IPS-18a (cell line): Measurements from ENCODE around the gene GMDS.

Source experiments
- H3K27ac ChIP-seq: one replicate; pipeline ENCODE4 v1.5.1; 2013; ENCODE audit warnings: low read length
- H3K27me3 ChIP-seq: one replicate; pipeline ENCODE4 v1.6.1; 2013; ENCODE audit warnings: mild to moderate bottlenecking, low read length; ENCODE audit not compliant: control insufficient read depth, insufficient read depth
- H3K36me3 ChIP-seq: one replicate; pipeline ENCODE4 v1.6.1; 2013; ENCODE audit warnings: low read depth, low read length; ENCODE audit not compliant: control insufficient read depth
- H3K4me1 ChIP-seq: one replicate; pipeline ENCODE4 v1.6.1; 2013; ENCODE audit warnings: low read depth, low read length; ENCODE audit not compliant: control insufficient read depth
- H3K4me3 ChIP-seq: one replicate; pipeline ENCODE4 v1.5.1; 2013; ENCODE audit warnings: low read length
- H3K9ac ChIP-seq: one replicate; pipeline ENCODE4 v1.6.1; 2013; ENCODE audit warnings: mild to moderate bottlenecking, low read length, moderate library complexity
- H3K9me3 ChIP-seq: one replicate; pipeline ENCODE4 v1.6.1; 2013; ENCODE audit warnings: low read depth, low read length; ENCODE audit not compliant: control insufficient read depth

Gene GMDS

DNA sequence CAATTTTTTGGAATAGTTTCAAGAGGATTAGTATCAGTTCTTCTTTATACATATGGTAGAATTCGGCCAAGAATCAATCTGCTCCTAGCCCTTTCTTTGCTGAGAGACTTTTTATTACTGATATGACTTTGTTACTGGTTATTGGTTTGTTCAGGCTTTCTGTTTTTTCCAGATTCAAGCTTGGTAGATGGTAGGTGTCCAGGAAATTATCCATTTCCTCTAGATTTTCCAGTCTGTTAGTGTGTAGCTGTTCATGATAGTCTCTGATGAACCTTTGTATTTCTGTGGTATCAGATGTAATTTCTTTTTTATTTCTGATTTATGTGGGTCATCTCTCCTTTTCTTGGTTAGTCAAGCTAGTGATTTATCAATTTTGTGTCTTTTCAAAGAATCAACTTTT is 167.6 kb downstream of the GMDS start:
- no peak overlapping the region for H3K27ac ChIP-seq
- H3K9me3 ChIP-seq = no peaks in the 10 kb centered on the region
- no peak overlapping the region for H3K4me3 ChIP-seq
- H3K4me1 ChIP-seq = no peaks in the 10 kb centered on the region
- H3K9ac ChIP-seq = no peak overlapping the region
- no peaks in the 10 kb centered on the region for H3K27me3 ChIP-seq
- H3K36me3 ChIP-seq = no peaks in the 10 kb centered on the region

DNA sequence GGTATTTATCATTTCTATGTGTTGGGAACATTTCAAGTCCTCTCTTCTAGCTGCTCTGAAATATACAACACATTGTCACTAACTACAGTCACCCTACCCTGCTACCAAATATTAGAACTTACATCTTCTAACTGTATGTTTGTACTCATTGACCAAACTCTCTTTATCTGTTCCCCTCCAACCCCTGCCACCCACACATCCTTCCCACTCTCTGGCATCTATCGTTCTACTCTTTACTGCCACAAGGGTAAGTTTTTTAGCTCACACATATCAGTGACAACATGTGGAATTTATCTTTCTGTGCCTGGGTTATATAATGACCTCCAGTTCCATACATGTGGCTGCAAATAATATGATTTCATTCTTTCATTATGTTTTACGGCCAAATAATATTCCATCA is 171.9 kb downstream of the GMDS start:
- Histone ChIP-seq H3K36me3 (no peaks in the 10 kb centered on the region), H3K4me1 (no peaks in the 10 kb centered on the region), H3K9ac (no peak overlapping the region), H3K4me3 (no peak overlapping the region), H3K27ac (no peak overlapping the region), H3K27me3 (no peaks in the 10 kb centered on the region), H3K9me3 (no peaks in the 10 kb centered on the region)

DNA sequence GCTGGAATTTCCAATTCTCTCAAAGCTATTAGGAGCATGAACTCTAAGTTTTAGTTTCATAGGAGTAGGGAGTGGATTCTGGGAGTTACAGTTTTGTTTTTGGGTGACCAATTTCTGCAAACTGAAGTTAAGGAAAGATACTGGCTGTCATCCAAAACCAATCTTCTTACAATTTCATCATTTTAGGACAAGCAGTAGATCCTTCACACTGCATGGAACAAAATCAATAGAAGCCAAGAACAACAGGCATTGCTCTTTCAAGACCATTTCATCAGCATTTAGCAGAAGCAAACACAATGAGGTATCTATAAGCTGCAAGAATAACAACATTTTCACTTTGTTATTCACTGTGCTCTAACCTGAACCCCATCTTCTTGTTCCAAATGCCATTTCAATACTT is 173.0 kb downstream of the GMDS start:
- Histone ChIP-seq H3K9ac (no peak overlapping the region), H3K4me1 (no peaks in the 10 kb centered on the region), H3K9me3 (no peaks in the 10 kb centered on the region), H3K4me3 (no peak overlapping the region), H3K27ac (no peak overlapping the region), H3K36me3 (no peaks in the 10 kb centered on the region), H3K27me3 (no peaks in the 10 kb centered on the region)

DNA sequence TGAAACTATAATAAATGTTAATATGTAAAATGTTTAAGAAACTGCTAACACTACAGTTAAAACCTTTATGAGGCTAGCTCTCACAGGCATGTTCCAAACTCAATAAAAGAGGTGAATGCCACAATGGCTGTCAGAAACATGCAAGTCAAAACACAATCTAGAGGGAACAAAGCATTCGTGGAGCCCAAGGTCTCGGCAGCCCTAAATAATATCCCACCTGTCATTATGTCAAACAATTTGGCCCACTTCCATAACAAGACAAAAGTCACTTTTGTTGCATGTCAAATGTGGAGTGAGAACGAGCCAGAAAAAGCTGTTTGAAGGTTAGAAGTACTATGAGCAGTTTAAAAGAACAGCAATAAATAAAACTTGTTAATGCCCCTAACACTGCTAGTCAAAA is 181.9 kb downstream of the GMDS start:
- Histone ChIP-seq H3K36me3 (no peaks in the 10 kb centered on the region), H3K4me1 (no peaks in the 10 kb centered on the region), H3K9ac (no peak overlapping the region), H3K27me3 (no peaks in the 10 kb centered on the region), H3K4me3 (no peak overlapping the region), H3K27ac (no peak overlapping the region), H3K9me3 (no peaks in the 10 kb centered on the region)

DNA sequence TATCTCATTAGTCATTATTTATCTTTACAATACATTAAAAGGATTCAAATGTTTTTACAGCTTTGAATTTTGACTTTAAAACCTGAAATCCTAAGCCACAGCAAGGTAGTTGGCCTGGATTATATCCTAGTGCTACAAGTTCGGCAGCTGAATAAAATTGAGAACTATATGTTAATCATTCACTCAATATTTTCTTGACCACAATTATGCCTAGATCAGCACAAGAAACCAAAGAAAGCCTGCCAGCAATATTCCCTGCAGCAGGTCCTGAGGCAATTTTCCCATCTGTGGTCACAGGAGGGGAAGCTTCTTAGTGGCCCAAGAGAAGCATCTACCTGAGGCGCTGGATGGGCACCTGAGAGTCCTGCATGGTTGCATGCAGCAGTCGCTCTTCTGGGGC is 183.5 kb downstream of the GMDS start:
- no peak overlapping the region for H3K9ac ChIP-seq
- no peak overlapping the region for H3K27ac ChIP-seq
- H3K4me1 ChIP-seq = no peaks in the 10 kb centered on the region
- H3K4me3 ChIP-seq = no peak overlapping the region
- no peaks in the 10 kb centered on the region for H3K9me3 ChIP-seq
- H3K36me3 ChIP-seq = no peaks in the 10 kb centered on the region
- no peaks in the 10 kb centered on the region for H3K27me3 ChIP-seq

DNA sequence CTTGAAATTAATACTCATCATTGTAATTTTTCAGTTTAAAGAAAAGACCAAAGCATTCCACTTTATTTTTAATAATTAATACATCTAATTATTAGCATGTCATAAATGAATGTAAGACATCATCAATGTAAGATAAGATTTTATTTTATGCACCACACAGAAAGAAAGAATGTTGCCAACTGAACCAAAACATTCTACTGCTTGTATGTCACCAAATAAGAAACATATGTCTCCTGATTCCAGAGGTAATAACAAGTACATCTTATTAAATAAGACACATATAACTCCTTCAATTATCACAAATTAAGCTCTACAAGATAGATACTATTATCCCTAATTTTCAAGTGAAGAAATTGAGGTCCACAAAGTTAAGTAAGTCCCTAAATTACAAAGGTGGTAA is 189.5 kb downstream of the GMDS start:
- Histone ChIP-seq H3K9ac (no peak overlapping the region), H3K4me3 (no peak overlapping the region), H3K27ac (no peak overlapping the region), H3K36me3 (no peaks in the 10 kb centered on the region), H3K4me1 (no peaks in the 10 kb centered on the region), H3K9me3 (no peaks in the 10 kb centered on the region), H3K27me3 (no peaks in the 10 kb centered on the region)

DNA sequence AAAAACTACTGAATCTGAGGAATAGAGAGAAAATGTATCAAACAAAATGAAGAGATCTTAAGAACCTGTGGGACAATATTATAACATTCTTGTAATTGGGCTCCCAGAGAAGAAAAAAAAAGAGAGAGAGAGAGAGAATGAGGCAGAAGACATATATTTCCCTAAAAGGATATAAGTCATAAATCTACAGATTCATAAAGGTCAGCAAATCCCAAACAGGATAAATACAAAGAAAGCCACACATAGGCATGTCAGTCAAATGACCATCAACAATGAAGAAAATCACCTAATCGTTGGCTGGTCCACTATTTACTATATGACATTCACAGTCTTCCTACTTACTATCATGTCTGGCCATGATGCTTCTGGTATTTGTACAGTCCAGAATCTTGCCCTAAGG is 190.3 kb downstream of the GMDS start:
- H3K4me3 ChIP-seq = no peak overlapping the region
- no peaks in the 10 kb centered on the region for H3K27me3 ChIP-seq
- no peaks in the 10 kb centered on the region for H3K36me3 ChIP-seq
- H3K4me1 ChIP-seq = no peaks in the 10 kb centered on the region
- H3K27ac ChIP-seq = no peak overlapping the region
- H3K9me3 ChIP-seq = no peaks in the 10 kb centered on the region
- H3K9ac ChIP-seq = no peak overlapping the region

DNA sequence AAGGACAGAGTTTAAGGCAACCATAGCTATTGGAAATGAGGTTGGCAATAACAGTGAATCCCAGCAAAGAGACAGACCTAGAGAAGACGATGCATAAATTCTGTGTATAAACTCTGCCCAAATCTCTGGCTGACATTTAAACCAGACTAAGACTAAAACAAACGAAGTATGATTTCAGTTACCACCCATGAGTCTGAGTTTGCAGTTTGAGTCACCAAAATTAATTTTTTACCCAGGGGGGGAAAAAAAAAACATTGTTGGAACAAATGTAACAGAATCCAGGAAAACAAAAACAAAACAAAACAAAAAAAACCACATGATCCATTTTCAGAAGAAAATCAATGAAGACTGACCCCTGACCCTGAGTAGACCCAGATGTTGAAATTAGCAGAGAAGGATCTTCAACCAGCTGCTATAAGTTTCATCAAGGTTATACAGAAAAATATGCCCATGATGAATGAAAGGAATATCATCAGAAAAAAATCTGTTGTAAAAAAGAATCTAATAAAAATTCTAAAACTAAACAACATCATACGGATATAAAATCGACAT is 190.8 kb downstream of the GMDS start:
- Histone ChIP-seq H3K27ac (no peak overlapping the region), H3K27me3 (no peaks in the 10 kb centered on the region), H3K36me3 (no peaks in the 10 kb centered on the region), H3K4me1 (no peaks in the 10 kb centered on the region), H3K9ac (no peak overlapping the region), H3K4me3 (no peak overlapping the region), H3K9me3 (no peaks in the 10 kb centered on the region)

DNA sequence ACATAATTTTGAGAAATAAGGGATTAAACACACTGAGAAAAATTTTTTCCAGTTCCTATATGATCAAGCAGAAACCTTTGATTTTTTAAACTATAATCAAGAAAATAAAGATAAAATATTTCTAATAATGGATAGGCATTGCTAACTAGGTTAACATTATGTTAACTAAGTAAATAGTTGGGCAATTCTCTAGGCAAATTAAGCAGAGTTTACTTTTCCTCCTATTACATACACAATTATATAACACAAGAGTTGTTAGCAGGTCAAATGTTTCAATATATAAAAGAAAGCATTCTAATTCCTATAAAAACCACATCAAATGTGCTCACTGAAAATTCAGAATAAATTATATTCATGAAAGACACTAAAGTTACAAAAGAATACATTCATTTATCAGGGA is 191.7 kb downstream of the GMDS start:
- Histone ChIP-seq H3K9ac (no peak overlapping the region), H3K27ac (no peak overlapping the region), H3K4me3 (no peak overlapping the region), H3K4me1 (no peaks in the 10 kb centered on the region), H3K9me3 (no peaks in the 10 kb centered on the region), H3K27me3 (no peaks in the 10 kb centered on the region), H3K36me3 (no peaks in the 10 kb centered on the region)

DNA sequence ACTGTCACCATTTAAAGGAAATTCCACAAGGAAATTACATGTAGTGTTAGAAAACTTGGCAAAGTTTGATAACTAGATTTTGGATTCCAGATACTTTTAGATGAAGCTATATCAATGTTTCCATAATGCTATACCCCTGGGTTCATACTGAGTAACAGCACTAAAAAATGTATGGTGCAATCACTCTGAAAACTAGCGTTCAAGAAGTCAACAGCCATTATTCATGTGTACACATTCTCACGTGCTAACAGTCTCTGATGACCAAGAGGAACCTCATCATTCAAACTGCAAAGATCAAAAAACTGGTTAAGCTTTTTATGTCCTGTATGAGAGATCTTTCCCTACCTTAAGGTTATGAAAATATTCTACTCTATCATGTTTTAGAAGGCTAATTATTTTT is 197.6 kb downstream of the GMDS start:
- no peaks in the 10 kb centered on the region for H3K36me3 ChIP-seq
- H3K27ac ChIP-seq = no peak overlapping the region
- no peaks in the 10 kb centered on the region for H3K27me3 ChIP-seq
- H3K9ac ChIP-seq = no peak overlapping the region
- H3K9me3 ChIP-seq = no peaks in the 10 kb centered on the region
- H3K4me3 ChIP-seq = no peak overlapping the region
- H3K4me1 ChIP-seq = no peaks in the 10 kb centered on the region

DNA sequence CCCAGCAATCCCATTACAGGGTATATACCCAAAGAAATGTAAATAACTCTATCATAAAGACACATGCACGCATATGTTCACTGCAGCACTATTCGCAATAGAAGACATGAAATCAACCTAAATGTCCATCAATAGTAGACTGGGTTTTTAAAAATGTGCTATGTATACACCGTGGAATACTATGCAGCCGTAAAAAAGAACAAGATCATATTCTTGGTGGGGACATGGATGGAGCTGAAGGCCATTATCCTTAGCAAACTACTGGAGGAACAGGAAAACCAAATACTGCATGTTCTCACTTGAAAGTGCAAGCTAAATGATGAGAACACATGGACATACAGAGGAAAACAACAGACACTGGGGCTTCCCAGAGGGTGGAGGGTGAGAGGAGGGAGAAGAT is 201.2 kb downstream of the GMDS start:
- no peaks in the 10 kb centered on the region for H3K36me3 ChIP-seq

DNA sequence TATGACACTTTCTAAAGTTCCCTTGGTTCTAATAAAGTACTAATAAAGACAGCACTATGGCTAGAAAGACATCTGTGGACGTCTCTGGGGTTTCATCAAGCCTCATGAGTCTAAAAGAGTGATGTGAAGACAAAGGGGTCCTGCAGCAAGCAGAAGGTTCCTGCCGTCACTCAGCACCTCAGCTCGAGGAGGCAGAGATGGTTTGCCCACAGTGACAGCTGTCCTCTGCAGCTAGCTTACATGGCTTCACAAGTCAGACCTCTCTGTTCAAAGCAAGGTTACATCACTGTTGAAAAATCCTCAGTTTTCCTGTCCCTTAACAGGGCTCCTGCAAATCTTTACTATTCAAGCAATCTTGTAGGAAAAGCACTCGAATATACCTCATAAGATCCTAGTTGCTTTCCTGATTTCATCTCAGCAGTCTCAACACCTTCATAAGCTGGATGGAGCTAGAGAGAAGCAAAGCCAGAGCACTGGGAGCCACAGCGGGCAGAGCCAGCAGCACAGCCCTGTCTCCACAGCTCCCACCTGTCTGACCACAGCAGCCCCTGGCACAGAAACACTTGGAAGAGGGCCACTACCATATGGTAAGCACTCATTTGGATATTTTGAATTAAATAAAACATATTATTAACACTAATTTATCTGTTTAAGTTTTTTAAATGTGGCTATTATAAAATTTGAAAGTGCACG is 202.3 kb downstream of the GMDS start:
- H3K4me1 ChIP-seq = no peaks in the 10 kb centered on the region

More for the DNA sequence above, 201.2 kb downstream of the GMDS start:
- Histone ChIP-seq H3K9me3 (no peaks in the 10 kb centered on the region), H3K4me3 (no peak overlapping the region), H3K27me3 (no peaks in the 10 kb centered on the region), H3K27ac (no peak overlapping the region), H3K9ac (no peak overlapping the region), H3K4me1 (no peaks in the 10 kb centered on the region)

More for the DNA sequence above, 202.3 kb downstream of the GMDS start:
- no peaks in the 10 kb centered on the region for H3K9me3 ChIP-seq
- H3K36me3 ChIP-seq = no peaks in the 10 kb centered on the region
- H3K27me3 ChIP-seq = no peaks in the 10 kb centered on the region
- no peak overlapping the region for H3K27ac ChIP-seq
- no peak overlapping the region for H3K4me3 ChIP-seq
- H3K9ac ChIP-seq = no peak overlapping the region
